Stomach (tissue), 4 donors: ENCODE measurements around the gene PNMA6E.

Experiments used
- EP300 ChIP-seq: sonication (generic); formaldehyde crosslinking; IDR thresholded peaks from one replicate; pipeline ENCODE4 v1.6.1; 2017; ENCODE audit warnings: antibody characterized with exemption
- POLR2A ChIP-seq, 4 donors: fragments of 450-650 bp; IDR thresholded peaks; one replicate each; pipeline ENCODE4 v1.6.1; 2016; ENCODE audit warnings: antibody characterized with exemption in 4 of 4, control low read depth in 2 of 4, mild to moderate bottlenecking in 1 of 4, moderate library complexity in 1 of 4
- POLR2AphosphoS5 ChIP-seq, 3 donors: sonication (generic); formaldehyde crosslinking; IDR thresholded peaks; one replicate each; pipeline ENCODE4 v1.6.1; 2016; ENCODE audit warnings: antibody characterized with exemption in 3 of 3
- TF ChIP-seq, protein P1 (sequence below), 7 experiments: fragments of 450-650 bp in 4 of 7; fragments of 200-600 bp in 3 of 7; sonication (generic) in 3 of 7; IDR thresholded peaks; one replicate each; pipeline ENCODE4 v1.5.1; 2016 to 2019; ENCODE audit warnings: antibody characterized with exemption in 7 of 7, control low read depth in 2 of 7, mild to moderate bottlenecking in 1 of 7

DNA sequence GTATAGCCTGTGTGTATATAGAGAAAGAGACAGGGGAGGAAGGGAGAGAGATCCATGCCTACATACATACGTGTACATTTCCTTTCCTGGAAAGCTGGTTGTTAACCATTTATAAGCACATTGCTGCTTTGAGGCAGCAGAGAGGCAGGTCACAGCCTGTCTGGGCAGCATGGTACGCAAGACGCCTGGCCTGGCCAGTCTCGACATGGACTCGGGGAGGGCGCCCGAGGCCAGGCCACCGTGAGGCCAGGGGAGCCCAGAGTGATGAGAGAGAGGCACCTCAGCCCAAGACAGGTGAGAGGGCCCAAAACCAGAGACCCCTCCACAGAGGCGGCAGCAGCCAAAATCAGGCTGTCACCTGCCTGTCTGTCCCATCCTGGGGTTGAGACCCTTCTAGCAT lies 40.8 kb upstream of the PNMA6E start:
- TF ChIP-seq, protein P1, sequence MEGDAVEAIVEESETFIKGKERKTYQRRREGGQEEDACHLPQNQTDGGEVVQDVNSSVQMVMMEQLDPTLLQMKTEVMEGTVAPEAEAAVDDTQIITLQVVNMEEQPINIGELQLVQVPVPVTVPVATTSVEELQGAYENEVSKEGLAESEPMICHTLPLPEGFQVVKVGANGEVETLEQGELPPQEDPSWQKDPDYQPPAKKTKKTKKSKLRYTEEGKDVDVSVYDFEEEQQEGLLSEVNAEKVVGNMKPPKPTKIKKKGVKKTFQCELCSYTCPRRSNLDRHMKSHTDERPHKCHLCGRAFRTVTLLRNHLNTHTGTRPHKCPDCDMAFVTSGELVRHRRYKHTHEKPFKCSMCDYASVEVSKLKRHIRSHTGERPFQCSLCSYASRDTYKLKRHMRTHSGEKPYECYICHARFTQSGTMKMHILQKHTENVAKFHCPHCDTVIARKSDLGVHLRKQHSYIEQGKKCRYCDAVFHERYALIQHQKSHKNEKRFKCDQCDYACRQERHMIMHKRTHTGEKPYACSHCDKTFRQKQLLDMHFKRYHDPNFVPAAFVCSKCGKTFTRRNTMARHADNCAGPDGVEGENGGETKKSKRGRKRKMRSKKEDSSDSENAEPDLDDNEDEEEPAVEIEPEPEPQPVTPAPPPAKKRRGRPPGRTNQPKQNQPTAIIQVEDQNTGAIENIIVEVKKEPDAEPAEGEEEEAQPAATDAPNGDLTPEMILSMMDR (IDR thresholded peaks at IDR 0.05) = no peak
- TF ChIP-seq POLR2A (IDR thresholded peaks at IDR 0.05) = no peak
- TF ChIP-seq EP300 = no peak
- no peak for TF ChIP-seq POLR2AphosphoS5 (IDR thresholded peaks at IDR 0.05)
